HCT116 (cell line): ENCODE data around the gene GCNT1. TPM values are rescaled to one million over a fixed set of nuclear protein-coding genes. Genes with fewer than 3 reads are reported as not detected.

ENCODE experiments used
- ATAC-seq: fragments of 200-7000 bp; cut with Tn5 transposase; 2 replicates; pipeline ENCODE4 v1.9.1; 2020; ENCODE audit warnings: mild to moderate bottlenecking, moderate library complexity
- BruUV-seq: library from RNA; stranded (reverse); fragments of 400-500 nt; replicated peaks from 2 replicates; lab custom pipeline; 2021; lab: Mats Ljungman, UMichigan
- CTCF ChIA-PET: fragments of 300-600 bp; sonication (Branson Sonifier 250); formaldehyde crosslinking; loops from one replicate; lab custom pipeline; 2021; ENCODE audit warnings: antibody characterized with exemption; lab: Charles Lee
- POLR2A ChIA-PET: fragments of 300-600, 350-600 bp; sonication (Branson Sonifier 250); formaldehyde crosslinking; loops from one replicate; lab custom pipeline; 2021; ENCODE audit warnings: antibody characterized with exemption; lab: Charles Lee
- RAD21 ChIA-PET, 2 experiments: fragments of 300-600 bp; sonication (Branson Sonifier 250); formaldehyde crosslinking; loops; one replicate each; lab custom pipeline; 2023; ENCODE audit warnings: low total read pairs in 2 of 2; ENCODE audit not compliant: uncharacterized antibody in 2 of 2, unreplicated experiment in 2 of 2, low non-redundant PET in 1 of 2; lab: Charles Lee
- DNase-seq: peaks from one replicate; pipeline ENCODE4 v3.0.0-alpha.2; 2010; ENCODE audit warnings: low read depth, low spot score
- H2AFZ ChIP-seq: fragments of 200-600 bp; shearing (Covaris generic), sonication (generic); 2 replicates; pipeline ENCODE4 v1.6.1; 2017; ENCODE audit warnings: low read depth, mixed run types, mixed read lengths, antibody characterized with exemption, low read length; ENCODE audit not compliant: poor library complexity, severe bottlenecking
- H3K27ac ChIP-seq: 2 replicates; pipeline ENCODE4 v1.5.1; 2012; ENCODE audit warnings: low read depth, low read length
- H3K27me3 ChIP-seq: fragments of 200-600 bp; sonication (generic); 2 replicates; pipeline ENCODE4 v1.6.1; 2016; ENCODE audit warnings: mixed run types, low read length, mixed read lengths; ENCODE audit not compliant: insufficient read depth
- H3K36me3 ChIP-seq, 2 experiments: fragments of 200-500 bp in 1 of 2; fragments of 200-600 bp in 1 of 2; sonication (Bioruptor generic) in 1 of 2; sonication (generic) in 1 of 2; 2 replicates each; pipeline versions ENCODE4 v1.5.1 to v1.6.1; 2014 to 2016; ENCODE audit warnings: low read length in 2 of 2, inconsistent platforms in 1 of 2, mixed read lengths in 1 of 2, mixed run types in 1 of 2; ENCODE audit not compliant: insufficient read depth in 2 of 2, control insufficient read depth in 1 of 2
- H3K4me1 ChIP-seq, 2 experiments: fragments of 200-600 bp in 1 of 2; sonication (generic) in 1 of 2; 2 replicates each; pipeline versions ENCODE4 v1.5.1 to v1.6.1; 2012 to 2017; ENCODE audit warnings: low read length in 2 of 2, inconsistent platforms in 1 of 2, mild to moderate bottlenecking in 1 of 2, mixed read lengths in 1 of 2, mixed run types in 1 of 2, moderate library complexity in 1 of 2; ENCODE audit not compliant: insufficient read depth in 2 of 2, control insufficient read depth in 1 of 2
- H3K4me2 ChIP-seq: fragments of 200-600 bp; sonication (generic); 2 replicates; pipeline ENCODE4 v1.6.1; 2017; ENCODE audit warnings: mixed run types, low read length, mixed read lengths
- H3K4me3 ChIP-seq, 2 experiments: fragments of 200-600 bp in 1 of 2; sonication (generic) in 1 of 2; replicated peaks in 1 of 2; 2 replicates each; pipeline ENCODE4 v1.5.1; 2011 to 2016; ENCODE audit warnings: low read length in 2 of 2, control low read depth in 1 of 2, low read depth in 1 of 2, mild to moderate bottlenecking in 1 of 2, mixed read lengths in 1 of 2, mixed run types in 1 of 2
- H3K79me2 ChIP-seq: fragments of 200-600 bp; sonication (generic); 2 replicates; pipeline ENCODE4 v1.6.1; 2017; ENCODE audit warnings: mild to moderate bottlenecking, mixed run types, low read length, moderate library complexity, mixed read lengths; ENCODE audit not compliant: insufficient read depth
- H3K9ac ChIP-seq: fragments of 200-600 bp; sonication (generic); 2 replicates; pipeline ENCODE4 v1.6.1; 2016; ENCODE audit warnings: low read length, mixed read lengths
- H3K9me2 ChIP-seq: fragments of 200-600 bp; sonication (generic), shearing (Covaris generic); 2 replicates; pipeline ENCODE4 v1.6.1; 2017; ENCODE audit warnings: mixed run types, mild to moderate bottlenecking, moderate library complexity; ENCODE audit not compliant: insufficient read depth
- H3K9me3 ChIP-seq, 2 experiments: fragments of 200-500 bp in 1 of 2; fragments of 200-600 bp in 1 of 2; sonication (Bioruptor generic) in 1 of 2; sonication (generic) in 1 of 2; 2 replicates each; pipeline ENCODE4 v1.6.1; 2014 to 2017; ENCODE audit warnings: low read length in 2 of 2, mixed read lengths in 2 of 2, inconsistent platforms in 1 of 2, low read depth in 1 of 2, mild to moderate bottlenecking in 1 of 2, mixed run types in 1 of 2, moderate library complexity in 1 of 2; ENCODE audit not compliant: control insufficient read depth in 1 of 2, insufficient read depth in 1 of 2
- H4K20me1 ChIP-seq: fragments of 200-600 bp; sonication (generic), shearing (Covaris generic); 2 replicates; pipeline ENCODE4 v1.6.1; 2017; ENCODE audit warnings: mixed run types, mild to moderate bottlenecking, moderate library complexity; ENCODE audit not compliant: insufficient read depth
- CBX3 ChIP-seq: IDR thresholded peaks from 2 replicates; pipeline ENCODE4 v1.6.1; 2012; ENCODE audit warnings: low read depth
- JUND ChIP-seq: IDR thresholded peaks from 2 replicates; pipeline ENCODE4 v1.6.1; 2012
- MAX ChIP-seq: IDR thresholded peaks from 2 replicates; pipeline ENCODE4 v1.6.1; 2012
- POLR2AphosphoS5 ChIP-seq: IDR thresholded peaks from 2 replicates; pipeline ENCODE4 v1.6.1; 2011; ENCODE audit warnings: mild to moderate bottlenecking, low read depth, low read length, moderate library complexity
- REST ChIP-seq: IDR thresholded peaks from 2 replicates; pipeline ENCODE4 v1.6.1; 2012; ENCODE audit warnings: low read depth
- SRF ChIP-seq: IDR thresholded peaks from 2 replicates; pipeline ENCODE4 v1.6.1; 2012; ENCODE audit warnings: low read depth
- TCF7L2 ChIP-seq: IDR thresholded peaks from 2 replicates; pipeline ENCODE4 v1.7.0; 2011; ENCODE audit warnings: borderline replicate concordance, inconsistent platforms; ENCODE audit not compliant: insufficient read depth, insufficient read length; ENCODE audit errors: extremely low read depth
- ZFX ChIP-seq: fragments of 450-650 bp; IDR thresholded peaks from 2 replicates; pipeline ENCODE4 v1.6.1; 2017
- intact Hi-C: fragments of 100-400 bp; cut with micrococcal nuclease; formaldehyde crosslinking; loops from 2 replicates; pipeline ENCODE4 v1.10.0; 2022
- total RNA-seq: library from RNA; stranded (reverse); gene quantifications from one replicate; pipeline ENCODE4 v1.2.1, GENCODE V29; 2021; ENCODE audit not compliant: unreplicated experiment

The GCNT1 gene
- total RNA-seq, 1 experiment from 2014 or later: 5.8 TPM

- Histone ChIP-seq H3K27ac (no peak overlapping the region), H3K9ac (no peak overlapping the region)
- TF ChIP-seq TCF7L2 (no peak), JUND (no peak), CBX3 (no peak), ZFX (no peak), POLR2AphosphoS5 (no peak), REST (no peak), SRF (no peak), MAX (no peak)
- TF ChIP-seq, all 23 proteins: peak for 0
- Histone ChIP-seq H3K4me1 (peaks cover 0 to 3% of the 10 kb centered on the region in 2 experiments; a peak in 1 of 4 replicates), H3K27me3 (no peaks in the 10 kb centered on the region), H4K20me1 (no peaks in the 10 kb centered on the region), H3K4me2 (no peak overlapping the region), H3K9me2 (no peaks in the 10 kb centered on the region), H3K79me2 (no peaks in the 10 kb centered on the region), H2AFZ (no peak overlapping the region), H3K9me3 (no peaks in the 10 kb centered on the region), H3K36me3 (no peaks in the 10 kb centered on the region), H3K4me3 (no peak overlapping the region)
- no peak for ATAC-seq
- CTCF ChIA-PET: no interaction called here
- intact Hi-C loops: no loop called here
- POLR2A ChIA-PET: no interaction called here
- RAD21 ChIA-PET: no interaction called here
- no peak for DNase-seq
- BruUV-seq: no TSS peak
These were observed 60.3 kb downstream of the GCNT1 start for GRCh38 chr9:76519075-76519835.
